Activated naive CD4-positive, alpha-beta T cell treated with anti-CD3 and anti-CD28 coated beads, Interleukin-2, amount 50 U/mL, for 24 hours (primary cell): ENCODE results near the gene HPDL.
"Not testable (repeated sequence)": the region's sequence is repeated elsewhere in the genome, so short reads cannot be mapped to it uniquely, and the experiment has no call there.

ENCODE experiments used
- H3K27ac Mint-ChIP-seq: one replicate; pipeline ENCODE4 v1.8.0; 2021; ENCODE audit warnings: mild to moderate bottlenecking, mixed read lengths
- H3K27me3 Mint-ChIP-seq: one replicate; pipeline ENCODE4 v1.8.0; 2021; ENCODE audit warnings: mixed read lengths
- H3K36me3 Mint-ChIP-seq: one replicate; pipeline ENCODE4 v1.8.0; 2021; ENCODE audit warnings: mixed read lengths
- H3K4me1 Mint-ChIP-seq: one replicate; pipeline ENCODE4 v1.8.0; 2021; ENCODE audit warnings: mixed read lengths
- H3K4me3 Mint-ChIP-seq: one replicate; pipeline ENCODE4 v1.8.0; 2021; ENCODE audit warnings: mild to moderate bottlenecking, mixed read lengths
- H3K9me3 Mint-ChIP-seq: one replicate; pipeline ENCODE4 v1.8.0; 2021; ENCODE audit warnings: mixed read lengths

The HPDL gene

DNA sequence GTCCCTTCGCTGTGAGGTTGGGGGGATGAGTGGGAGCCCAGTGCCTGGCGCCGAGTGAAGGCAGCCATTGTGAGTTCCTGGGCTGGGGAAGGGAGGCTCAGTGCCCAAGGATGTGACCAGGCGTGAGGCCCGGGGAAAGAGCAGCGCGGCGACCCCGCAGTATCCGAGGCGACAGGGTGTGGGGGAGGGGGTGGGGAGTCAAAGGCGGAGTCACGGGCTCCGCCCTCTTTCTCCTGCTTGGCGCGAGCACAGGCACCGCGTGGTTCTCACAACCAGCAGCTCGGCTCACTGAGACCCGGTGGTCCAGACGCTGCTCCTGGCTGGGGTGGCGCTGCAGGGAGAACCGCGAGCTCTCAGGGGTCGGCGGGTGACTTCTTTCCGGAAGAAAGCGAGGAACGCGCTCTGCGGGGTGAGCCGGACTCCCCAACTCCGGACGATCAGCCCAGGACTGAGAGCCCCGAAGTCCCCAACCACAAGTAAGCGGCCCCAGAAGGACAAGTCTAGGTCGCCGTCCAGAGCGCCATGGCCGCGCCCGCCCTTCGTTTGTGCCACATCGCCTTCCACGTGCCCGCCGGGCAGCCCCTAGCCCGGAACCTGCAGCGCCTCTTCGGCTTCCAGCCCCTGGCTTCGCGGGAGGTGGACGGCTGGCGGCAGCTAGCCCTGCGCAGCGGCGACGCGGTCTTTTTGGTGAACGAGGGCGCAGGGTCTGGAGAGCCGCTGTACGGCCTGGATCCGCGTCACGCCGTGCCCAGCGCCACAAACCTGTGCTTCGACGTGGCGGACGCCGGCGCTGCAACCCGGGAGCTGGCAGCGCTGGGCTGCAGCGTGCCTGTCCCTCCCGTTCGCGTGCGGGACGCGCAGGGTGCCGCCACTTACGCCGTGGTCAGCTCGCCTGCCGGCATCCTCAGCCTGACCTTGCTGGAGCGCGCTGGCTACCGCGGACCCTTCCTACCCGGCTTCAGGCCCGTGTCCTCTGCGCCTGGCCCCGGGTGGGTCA lies at the start of gene HPDL:
Gene HPDL, plus strand, starts transcription at position 269 of the 997 bp plus-strand sequence. Its CDS starts 254 bp downstream, at position 523.
- H3K27ac Mint-ChIP-seq, result peak within 1 kb of the TSS; percentile 41
- no peaks in the 10 kb centered on the region for H3K9me3 Mint-ChIP-seq
- peaks cover 4% of the 10 kb centered on the region for H3K36me3 Mint-ChIP-seq
- H3K4me1 Mint-ChIP-seq, result peaks cover 13% of the 10 kb centered on the region
- H3K27me3 Mint-ChIP-seq, result no peaks in the 10 kb centered on the region
- H3K4me3 Mint-ChIP-seq, result peak within 1 kb of the TSS; percentile 81

DNA sequence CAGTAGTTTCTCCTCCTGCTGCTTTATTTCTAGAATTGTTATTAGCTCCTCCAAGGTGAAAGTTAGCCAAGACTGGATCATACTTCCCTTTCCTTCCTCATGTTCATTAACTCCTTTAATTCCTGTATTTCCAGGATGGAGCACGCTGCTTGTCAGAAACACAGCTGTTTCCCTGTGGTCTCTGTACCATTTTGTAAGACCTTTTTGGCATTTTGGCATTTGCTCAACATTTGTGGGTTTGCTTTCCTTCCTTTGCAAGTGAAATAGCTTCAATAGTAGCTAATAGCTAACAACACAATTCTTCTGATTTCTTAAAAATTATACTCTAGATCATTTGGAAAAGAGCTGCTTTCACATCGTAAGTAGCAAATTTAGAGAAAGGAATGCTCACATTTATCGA lies 44.3 kb upstream of the HPDL start:
- Mint-ChIP-seq H3K36me3 (peaks cover 2% of the 10 kb centered on the region), H3K27ac (no peak overlapping the region), H3K9me3 (no peaks in the 10 kb centered on the region), H3K4me1 (no peaks in the 10 kb centered on the region), H3K4me3 (no peak overlapping the region), H3K27me3 (no peaks in the 10 kb centered on the region)

DNA sequence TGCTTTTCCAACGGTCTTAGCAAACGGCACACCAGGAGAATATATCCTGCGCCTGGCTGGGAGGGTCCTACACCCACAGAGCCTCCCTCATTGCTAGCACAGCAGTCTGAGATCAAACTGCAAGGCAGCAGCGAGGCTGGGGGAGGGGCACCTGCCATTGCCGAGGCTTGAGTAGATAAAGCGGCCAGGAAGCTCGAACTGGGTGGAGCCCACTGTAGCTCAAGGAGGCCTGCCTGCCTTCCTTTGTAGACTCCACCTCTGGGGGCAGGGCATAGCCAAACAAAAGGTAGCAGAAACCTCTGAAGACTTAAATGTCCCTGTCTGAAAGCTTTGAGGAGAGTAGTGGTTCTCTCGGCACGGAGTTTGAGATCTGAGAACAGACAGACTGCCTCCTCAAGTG lies 41.8 kb upstream of the HPDL start:
- not testable (repeated sequence) for H3K4me3 Mint-ChIP-seq, H3K36me3 Mint-ChIP-seq, H3K9me3 Mint-ChIP-seq, H3K4me1 Mint-ChIP-seq, H3K27me3 Mint-ChIP-seq, H3K27ac Mint-ChIP-seq

DNA sequence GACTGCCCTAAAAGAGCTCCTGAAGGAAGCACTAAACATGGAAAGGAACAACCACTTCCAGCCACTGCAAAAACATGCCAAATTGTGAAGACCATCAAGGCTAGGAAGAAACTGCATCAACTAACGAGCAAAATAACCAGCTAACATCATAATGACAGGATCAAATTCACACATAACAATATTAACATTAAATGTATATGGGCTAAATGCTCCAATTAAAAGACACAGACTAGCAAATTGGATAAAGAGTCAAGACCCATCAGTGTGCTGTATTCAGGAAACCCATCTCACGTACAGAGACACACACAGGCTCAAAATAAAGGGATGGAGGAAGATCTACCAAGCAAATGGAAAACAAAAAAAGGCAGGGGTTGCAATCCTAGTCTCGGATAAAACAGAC lies 40.2 kb upstream of the HPDL start:
- not testable (repeated sequence) for H3K27me3 Mint-ChIP-seq, H3K9me3 Mint-ChIP-seq, H3K27ac Mint-ChIP-seq, H3K4me3 Mint-ChIP-seq, H3K36me3 Mint-ChIP-seq, H3K4me1 Mint-ChIP-seq

DNA sequence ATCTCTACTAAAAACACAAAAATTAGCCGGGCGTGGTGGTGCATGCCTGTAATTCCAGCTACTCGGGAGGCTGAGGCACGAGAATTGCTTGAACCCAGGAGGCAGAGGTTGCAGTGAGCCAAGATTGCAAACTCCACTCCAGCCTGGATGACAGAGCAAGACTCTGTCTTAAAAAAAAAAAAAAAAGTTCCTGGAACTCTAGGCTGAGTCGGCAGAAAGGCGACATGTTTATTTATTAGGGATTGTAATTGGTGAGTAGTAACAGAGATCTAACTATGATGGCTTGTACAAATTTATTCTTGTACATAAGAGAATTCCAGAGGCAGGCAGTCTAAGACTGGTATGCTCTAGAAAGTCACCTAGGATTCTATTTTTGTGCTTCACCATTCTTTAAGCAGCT lies 35.7 kb upstream of the HPDL start:
- not testable (repeated sequence) for H3K4me3 Mint-ChIP-seq, H3K27ac Mint-ChIP-seq, H3K4me1 Mint-ChIP-seq, H3K36me3 Mint-ChIP-seq, H3K9me3 Mint-ChIP-seq, H3K27me3 Mint-ChIP-seq

DNA sequence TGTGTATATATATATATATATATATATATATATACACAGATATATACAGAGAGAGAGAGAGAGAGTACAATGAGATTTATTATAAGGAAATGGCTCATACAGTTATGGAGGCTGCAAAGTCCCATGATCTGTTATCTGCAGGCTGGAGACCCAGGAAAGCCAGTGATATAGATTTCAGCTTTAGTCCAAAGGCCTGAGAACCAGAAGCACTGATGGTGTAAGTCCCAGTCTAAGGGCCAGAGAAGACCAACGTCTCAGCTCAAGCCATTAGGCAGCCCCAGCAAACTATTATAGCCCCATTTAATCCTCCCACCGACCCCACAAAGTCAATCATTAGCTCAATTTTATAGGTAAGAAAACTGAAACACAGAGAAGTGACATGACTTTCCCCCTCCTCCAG lies 35.0 kb upstream of the HPDL start:
- Mint-ChIP-seq H3K9me3 (no peaks in the 10 kb centered on the region), H3K27ac (no peak overlapping the region), H3K36me3 (no peaks in the 10 kb centered on the region), H3K4me3 (no peak overlapping the region), H3K27me3 (no peaks in the 10 kb centered on the region), H3K4me1 (no peaks in the 10 kb centered on the region)

DNA sequence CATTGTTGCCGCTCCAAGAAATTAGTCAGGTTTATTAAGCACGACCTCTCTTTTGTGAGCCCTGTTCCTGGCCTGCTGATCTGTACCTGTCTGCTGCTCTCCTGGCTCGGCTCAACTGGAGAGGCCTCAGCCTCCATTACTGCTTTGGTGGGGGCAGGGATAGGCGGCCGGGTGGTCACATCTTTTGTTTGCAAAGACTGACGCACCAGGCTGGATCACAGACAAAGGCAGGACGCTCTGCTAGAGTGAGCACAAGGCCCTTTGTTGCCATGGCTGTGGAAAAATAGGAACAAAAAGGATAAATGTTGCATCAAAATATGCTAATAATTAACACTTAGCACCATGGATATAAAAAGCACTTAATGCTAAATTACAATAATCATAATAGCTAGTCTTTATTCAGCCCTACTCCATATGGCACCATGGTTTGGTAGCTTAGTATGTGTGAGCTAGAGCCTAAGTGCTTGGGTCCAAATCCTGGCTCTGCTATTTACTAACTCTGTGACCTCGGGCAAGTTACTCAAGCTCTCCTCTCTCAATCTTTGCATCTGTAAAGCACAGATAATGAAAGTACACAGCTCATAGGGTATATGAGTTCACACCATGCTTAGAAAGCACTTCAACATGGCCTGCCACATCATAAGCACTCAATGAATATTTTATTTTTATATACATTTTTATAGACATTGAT lies 28.9 kb upstream of the HPDL start:
- Mint-ChIP-seq H3K9me3 (no peaks in the 10 kb centered on the region), H3K4me3 (no peak overlapping the region), H3K27me3 (no peaks in the 10 kb centered on the region), H3K27ac (no peak overlapping the region), H3K36me3 (no peaks in the 10 kb centered on the region), H3K4me1 (peaks cover 15% of the 10 kb centered on the region)

DNA sequence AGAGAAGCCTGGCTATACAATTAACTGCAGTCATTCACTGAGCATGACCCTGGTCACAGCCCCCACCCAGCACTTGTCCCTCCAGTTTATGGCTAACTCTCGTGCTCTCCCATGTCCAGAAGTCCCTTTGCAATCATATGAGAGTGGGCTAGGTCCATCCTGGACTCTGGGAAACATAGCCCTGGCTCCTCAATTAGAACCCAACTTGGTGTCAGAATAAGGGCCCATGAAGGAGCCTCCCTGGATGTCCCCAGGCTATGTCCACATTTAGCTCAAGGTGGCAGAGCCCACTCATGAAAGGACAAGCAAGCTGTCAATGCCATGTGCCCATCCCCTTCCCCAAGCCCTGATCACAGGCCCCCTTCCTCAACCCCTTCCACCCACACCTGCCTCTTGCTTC lies 27.4 kb upstream of the HPDL start:
- Mint-ChIP-seq H3K27ac (no peak overlapping the region), H3K4me1 (peaks cover 19% of the 10 kb centered on the region), H3K4me3 (no peak overlapping the region), H3K9me3 (no peaks in the 10 kb centered on the region), H3K36me3 (no peaks in the 10 kb centered on the region), H3K27me3 (no peaks in the 10 kb centered on the region)

DNA sequence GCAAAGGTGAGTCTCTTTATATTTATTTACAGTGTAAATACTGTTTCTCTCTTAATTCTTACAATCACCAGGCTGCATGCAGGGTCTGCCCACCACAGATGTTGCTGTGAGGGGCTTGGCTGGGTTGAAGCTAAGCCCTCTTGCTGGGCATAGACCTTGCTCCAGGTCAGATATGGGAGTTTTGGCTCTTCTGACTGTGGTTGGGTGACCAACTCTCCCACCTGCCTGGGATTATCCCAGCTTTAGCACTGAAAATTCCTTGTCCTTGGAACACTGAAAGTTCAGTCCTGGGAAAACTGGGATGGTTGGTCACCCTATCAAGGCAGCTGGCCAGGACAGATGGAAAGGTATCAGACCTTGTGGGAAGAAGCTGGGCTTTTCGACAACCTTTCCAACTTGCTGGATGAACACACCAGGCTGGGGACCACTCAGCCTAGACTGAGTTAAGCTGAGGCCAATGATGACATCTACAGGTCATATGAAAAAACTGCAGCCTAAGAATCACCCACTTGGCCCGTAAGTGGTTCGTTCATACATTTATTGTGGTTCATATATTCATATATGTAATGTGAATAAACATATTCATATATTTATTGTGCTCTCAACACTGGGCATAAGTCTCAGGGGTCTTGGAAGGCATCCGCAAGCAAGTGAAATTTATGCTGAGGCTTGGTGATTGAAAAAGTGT lies 26.6 kb upstream of the HPDL start:
- H3K4me3 Mint-ChIP-seq, result no peak overlapping the region
- no peaks in the 10 kb centered on the region for H3K36me3 Mint-ChIP-seq
- H3K27me3 Mint-ChIP-seq, result no peaks in the 10 kb centered on the region
- peaks cover 27% of the 10 kb centered on the region for H3K4me1 Mint-ChIP-seq
- no peaks in the 10 kb centered on the region for H3K9me3 Mint-ChIP-seq
- H3K27ac Mint-ChIP-seq, result no peak overlapping the region

DNA sequence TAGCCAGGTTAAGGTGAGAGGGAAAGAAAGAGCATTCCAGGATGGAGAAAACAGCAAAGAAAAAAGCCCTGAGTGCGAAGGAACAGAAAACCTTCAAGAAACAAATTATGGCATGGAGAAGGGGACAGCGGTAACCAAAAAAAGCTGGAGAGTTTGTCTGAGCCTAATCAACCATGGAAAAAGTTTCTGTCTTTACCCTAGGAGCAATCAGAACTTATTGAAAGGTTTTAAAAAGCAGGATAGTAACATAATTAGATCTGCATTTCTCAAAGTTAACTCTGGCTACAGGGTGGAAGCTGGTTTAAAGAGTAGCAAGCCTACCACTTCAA lies 26.1 kb upstream of the HPDL start:
- Mint-ChIP-seq H3K9me3 (no peaks in the 10 kb centered on the region), H3K27ac (no peak overlapping the region), H3K4me3 (no peak overlapping the region), H3K36me3 (no peaks in the 10 kb centered on the region), H3K4me1 (peaks cover 32% of the 10 kb centered on the region), H3K27me3 (no peaks in the 10 kb centered on the region)

DNA sequence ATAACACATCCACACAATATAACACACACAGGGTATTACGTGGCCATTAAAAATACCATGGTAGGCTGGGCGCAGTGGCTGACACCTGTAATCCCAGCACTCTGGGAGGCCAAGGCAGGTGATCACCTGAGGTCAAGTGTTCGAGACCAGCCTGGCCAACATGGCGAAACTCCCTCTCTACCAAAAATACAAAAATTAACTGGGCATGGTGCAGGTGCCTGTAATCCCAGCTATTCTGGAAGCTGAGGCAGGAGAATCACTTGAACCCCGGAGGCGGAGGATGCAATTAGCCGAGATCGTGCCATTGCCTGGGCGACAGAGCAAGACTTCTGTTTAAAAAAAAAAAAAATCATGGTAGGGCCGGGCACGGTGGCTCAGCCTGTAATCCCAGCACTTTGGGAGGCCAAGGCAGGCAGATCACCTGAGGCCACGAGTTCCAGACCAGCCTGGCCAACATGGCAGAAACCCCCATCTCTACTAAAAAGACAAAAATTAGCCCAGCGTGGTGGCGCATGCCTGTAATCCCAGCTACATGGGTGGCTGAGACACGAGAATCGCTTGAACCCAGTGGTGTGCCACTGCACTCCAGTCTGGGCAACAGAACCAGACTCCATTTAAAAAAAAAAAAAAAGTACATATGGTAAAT lies 24.1 kb upstream of the HPDL start:
- H3K4me1 Mint-ChIP-seq, result peaks cover 45% of the 10 kb centered on the region
- H3K27ac Mint-ChIP-seq, result no peak overlapping the region
- H3K9me3 Mint-ChIP-seq, result no peaks in the 10 kb centered on the region
- peak overlapping the region; percentile 53 for H3K4me3 Mint-ChIP-seq
- H3K27me3 Mint-ChIP-seq, result no peaks in the 10 kb centered on the region
- no peaks in the 10 kb centered on the region for H3K36me3 Mint-ChIP-seq

DNA sequence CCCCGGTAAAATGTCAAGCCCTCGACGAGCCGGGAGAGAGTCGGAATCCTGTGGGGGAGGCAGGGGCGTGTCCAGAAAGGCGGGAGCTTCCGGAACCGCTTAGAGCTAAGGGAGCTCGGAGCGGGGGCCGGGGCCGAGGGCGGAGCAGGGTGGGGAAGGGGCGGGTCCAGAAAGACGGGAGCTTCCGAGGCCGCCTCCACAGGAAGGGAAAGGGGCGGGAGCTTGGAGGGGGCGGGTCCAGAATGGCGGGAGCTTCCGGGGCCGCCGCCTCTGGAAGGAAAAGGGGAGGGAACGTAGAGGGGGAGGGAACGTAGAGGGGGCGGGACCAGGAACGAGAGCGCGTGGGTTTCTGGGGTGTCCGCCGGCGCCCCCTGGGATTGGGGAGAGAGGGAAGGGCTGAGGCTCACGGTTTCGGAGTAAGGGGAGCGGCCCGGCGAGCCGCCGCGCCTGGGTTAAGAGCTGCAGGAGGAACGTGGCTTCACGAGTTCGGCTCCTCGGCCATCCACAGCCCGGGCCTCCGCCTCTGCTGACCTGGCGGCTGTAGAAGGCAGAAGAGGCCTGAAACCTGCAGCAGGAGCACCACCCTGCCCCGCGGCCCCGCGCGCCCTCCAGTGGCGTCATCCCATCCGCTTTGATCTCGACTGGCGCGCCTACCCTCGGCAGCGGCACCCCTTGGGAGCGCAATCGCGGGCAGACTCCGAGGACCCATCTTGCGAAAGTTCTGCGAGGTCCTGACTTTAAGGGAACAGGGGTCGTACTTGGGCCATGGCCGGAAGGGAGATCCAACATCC lies 23.0 kb upstream of the HPDL start:
- Mint-ChIP-seq H3K4me1 (peaks cover 45% of the 10 kb centered on the region), H3K27me3 (no peaks in the 10 kb centered on the region), H3K27ac (peak overlapping the region; percentile 96), H3K4me3 (peak overlapping the region; percentile 93), H3K9me3 (no peaks in the 10 kb centered on the region), H3K36me3 (no peaks in the 10 kb centered on the region)

DNA sequence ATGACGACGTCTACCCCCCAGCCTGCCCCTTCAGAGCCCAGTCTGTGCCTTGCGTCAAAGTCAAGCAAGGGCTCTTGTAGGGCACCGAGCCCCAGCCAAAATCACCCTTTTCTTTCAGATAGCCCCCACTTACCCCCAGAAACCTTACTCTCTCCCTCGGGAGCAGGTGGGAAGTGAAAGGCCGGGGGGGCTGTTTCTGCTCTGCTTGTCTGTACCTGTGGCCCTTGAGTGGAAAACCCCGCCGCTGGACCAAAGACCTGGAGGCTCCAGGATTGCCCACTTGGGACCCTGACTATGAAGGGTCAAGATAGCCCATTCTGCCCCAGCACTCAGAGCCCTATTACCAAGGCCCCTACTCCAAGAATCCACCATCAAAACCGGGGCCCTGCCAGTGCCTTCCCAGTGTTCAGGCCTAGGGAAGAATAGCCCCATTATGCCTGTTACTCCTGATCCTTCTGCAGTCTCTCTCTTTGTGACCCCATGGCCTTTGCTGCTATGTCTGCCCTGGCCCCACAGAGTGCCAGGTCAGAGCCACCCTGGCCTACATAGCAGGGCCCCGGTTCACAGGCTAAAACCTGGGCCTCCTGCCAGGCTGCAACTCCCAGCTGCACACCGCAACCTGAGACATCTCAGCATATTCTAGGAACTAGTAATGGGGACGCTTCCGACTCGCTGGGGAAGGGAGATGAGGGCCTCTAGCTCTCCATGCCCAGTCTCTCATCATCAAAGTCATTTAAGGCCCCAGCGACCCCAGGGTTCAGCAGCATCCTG lies 22.2 kb upstream of the HPDL start:
- Mint-ChIP-seq H3K4me1 (peaks cover 45% of the 10 kb centered on the region), H3K27me3 (no peaks in the 10 kb centered on the region), H3K36me3 (no peaks in the 10 kb centered on the region), H3K9me3 (no peaks in the 10 kb centered on the region), H3K27ac (peak overlapping the region; percentile 96), H3K4me3 (peak overlapping the region; percentile 93)

DNA sequence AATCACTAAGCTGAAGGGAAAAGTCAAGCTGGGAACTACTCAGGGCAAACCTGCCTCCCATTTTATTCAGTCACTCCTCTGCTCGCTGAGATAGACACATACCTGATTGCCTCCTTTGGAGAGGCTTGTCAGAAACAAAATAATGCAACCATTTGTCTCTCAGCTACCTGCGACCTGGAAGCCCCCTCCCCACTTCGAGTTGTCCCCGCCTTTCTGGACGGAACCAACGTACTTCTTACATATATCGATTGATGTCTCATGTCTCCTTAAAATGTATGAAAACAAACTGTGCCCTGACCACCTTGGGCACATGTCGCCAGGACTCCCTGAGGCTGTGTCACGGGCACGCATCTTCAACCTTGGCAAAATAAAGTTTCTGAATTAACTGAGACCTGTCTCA lies 21.5 kb upstream of the HPDL start:
- peaks cover 45% of the 10 kb centered on the region for H3K4me1 Mint-ChIP-seq
- no peaks in the 10 kb centered on the region for H3K36me3 Mint-ChIP-seq
- H3K4me3 Mint-ChIP-seq, result peak overlapping the region; percentile 82
- H3K27ac Mint-ChIP-seq, result peak overlapping the region; percentile 65
- no peaks in the 10 kb centered on the region for H3K9me3 Mint-ChIP-seq
- no peaks in the 10 kb centered on the region for H3K27me3 Mint-ChIP-seq
